ENCODE results near the gene SLC6A12. TPM values are rescaled to one million over a fixed set of nuclear protein-coding genes. Genes with fewer than 3 reads are reported as not detected.

The SLC6A12 gene
- total and polyA plus RNA-seq, 2 donors (not counting 3 experiments of a cell fraction or from before 2014, with no cell fraction given): not detected

DNA sequence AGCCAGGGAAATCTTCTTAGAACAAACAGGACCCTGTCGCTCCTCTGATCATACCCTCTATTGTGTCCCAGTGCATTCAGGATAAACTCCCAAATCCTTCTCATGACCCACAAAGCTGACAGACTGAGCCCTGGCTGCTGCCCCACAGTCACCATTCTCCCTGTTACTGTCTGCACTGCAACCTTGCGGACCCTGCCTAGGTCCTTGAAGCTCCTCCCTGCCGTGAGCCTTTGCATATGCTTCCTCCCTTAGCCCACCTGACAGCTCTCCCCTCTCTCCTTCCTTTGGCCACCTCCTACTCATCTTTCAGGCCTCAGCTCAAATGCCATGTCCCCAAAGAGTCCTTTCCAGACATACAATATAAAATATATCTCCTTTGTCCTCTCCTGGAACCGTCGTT is 62.4 kb downstream of the SLC6A12 start:
- dilution Hi-C loops (cut with MboI; ENCODE audit: extremely low pct_ligation_motif_present, low sequenced_read_pairs): no loop called here

More for the DNA sequence above, 62.4 kb downstream of the SLC6A12 start:
- no peaks in the 10 kb centered on the region for H3K79me2 ChIP-seq (ENCODE audit: control insufficient read depth, insufficient read depth, low read length)
- no peak for DNase-seq (ENCODE audit: low read depth, low spot score)
- no peak overlapping the region for H3K27ac ChIP-seq (ENCODE audit: insufficient read depth, low read depth, low read length)
- FAIRE-seq: no peak
- no peak overlapping the region for H3K4me2 ChIP-seq (ENCODE audit: insufficient read depth, low read length)
- H3K9me3 ChIP-seq (replicated peaks; ENCODE audit: control insufficient read depth, insufficient read depth, low read length): no peaks in the 10 kb centered on the region
- H3K27me3 ChIP-seq (ENCODE audit: control insufficient read depth in 2 of 2, insufficient read depth in 2 of 2, low read length in 2 of 2): no peaks in the 10 kb centered on the region
- ChIA-PET CTCF (no interaction called here), POLR2A (no interaction called here)
- no peak overlapping the region for H3K4me3 ChIP-seq (replicated peaks in 1 of 3; ENCODE audit: insufficient read depth in 1 of 3, low read depth in 1 of 3, low read length in 3 of 3)
- H2AFZ ChIP-seq (ENCODE audit: low read depth, low read length): no peak overlapping the region
- no TSS peak for BruUV-seq (replicated peaks)
- H3K9me1 ChIP-seq (replicated peaks; ENCODE audit: control insufficient read depth, extremely low read depth, insufficient read depth, low read length): no peaks in the 10 kb centered on the region
- TF ChIP-seq POLR2AphosphoS5 (IDR thresholded peaks at IDR 0.05; ENCODE audit: insufficient read depth, low read depth, low read length) (no peak), POLR2A (IDR thresholded peaks at IDR 0.05; ENCODE audit: low read depth, low read length) (no peak), FOS (IDR thresholded peaks at IDR 0.05; ENCODE audit: borderline replicate concordance, insufficient read depth, low read length) (no peak), EZH2 (IDR thresholded peaks at IDR 0.05; ENCODE audit: borderline replicate concordance, low read depth, low read length, severe bottlenecking) (no peak), MYC (IDR thresholded peaks at IDR 0.05; ENCODE audit: low read depth, low read length) (no peak), GATA2 (IDR thresholded peaks at IDR 0.05; ENCODE audit: insufficient read depth, insufficient read length, low read depth, low read length) (no peak), JUN (IDR thresholded peaks at IDR 0.05; ENCODE audit: borderline replicate concordance, insufficient read depth, insufficient read length, low read depth) (no peak)
- TF ChIP-seq, protein P1, sequence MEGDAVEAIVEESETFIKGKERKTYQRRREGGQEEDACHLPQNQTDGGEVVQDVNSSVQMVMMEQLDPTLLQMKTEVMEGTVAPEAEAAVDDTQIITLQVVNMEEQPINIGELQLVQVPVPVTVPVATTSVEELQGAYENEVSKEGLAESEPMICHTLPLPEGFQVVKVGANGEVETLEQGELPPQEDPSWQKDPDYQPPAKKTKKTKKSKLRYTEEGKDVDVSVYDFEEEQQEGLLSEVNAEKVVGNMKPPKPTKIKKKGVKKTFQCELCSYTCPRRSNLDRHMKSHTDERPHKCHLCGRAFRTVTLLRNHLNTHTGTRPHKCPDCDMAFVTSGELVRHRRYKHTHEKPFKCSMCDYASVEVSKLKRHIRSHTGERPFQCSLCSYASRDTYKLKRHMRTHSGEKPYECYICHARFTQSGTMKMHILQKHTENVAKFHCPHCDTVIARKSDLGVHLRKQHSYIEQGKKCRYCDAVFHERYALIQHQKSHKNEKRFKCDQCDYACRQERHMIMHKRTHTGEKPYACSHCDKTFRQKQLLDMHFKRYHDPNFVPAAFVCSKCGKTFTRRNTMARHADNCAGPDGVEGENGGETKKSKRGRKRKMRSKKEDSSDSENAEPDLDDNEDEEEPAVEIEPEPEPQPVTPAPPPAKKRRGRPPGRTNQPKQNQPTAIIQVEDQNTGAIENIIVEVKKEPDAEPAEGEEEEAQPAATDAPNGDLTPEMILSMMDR (IDR thresholded peaks at IDR 0.05; ENCODE audit: extremely low read depth in 1 of 2, insufficient read depth in 1 of 2, low read depth in 1 of 2, low read length in 2 of 2): no peak
- TF ChIP-seq, protein P2, sequence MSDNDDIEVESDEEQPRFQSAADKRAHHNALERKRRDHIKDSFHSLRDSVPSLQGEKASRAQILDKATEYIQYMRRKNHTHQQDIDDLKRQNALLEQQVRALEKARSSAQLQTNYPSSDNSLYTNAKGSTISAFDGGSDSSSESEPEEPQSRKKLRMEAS (IDR thresholded peaks at IDR 0.05; ENCODE audit: insufficient read depth, insufficient read length): no peak
- H3K9ac ChIP-seq (replicated peaks; ENCODE audit: extremely low read depth, insufficient read depth, low read length): no peak overlapping the region
- no peaks in the 10 kb centered on the region for H4K20me1 ChIP-seq (replicated peaks; ENCODE audit: control insufficient read depth, extremely low read depth, insufficient read depth, low read length)
- H3K36me3 ChIP-seq (ENCODE audit: control insufficient read depth in 2 of 2, extremely low read depth in 1 of 2, insufficient read depth in 2 of 2, low read length in 2 of 2): no peaks in the 10 kb centered on the region
- intact Hi-C loops (cut with micrococcal nuclease): no loop called here
- H3K4me1 ChIP-seq (ENCODE audit: control insufficient read depth, extremely low read depth, insufficient read depth, low read length): no peaks in the 10 kb centered on the region

All from endothelial cell of umbilical vein (primary cell).